ENCODE data around the gene LRRC17. TPM values are rescaled to one million over a fixed set of nuclear protein-coding genes. Genes with fewer than 3 reads are reported as not detected.
A peak's percentile ranks its signal among the peaks of the same experiment; 100 is the strongest.

Gene LRRC17
- total and polyA plus RNA-seq, 9 of the 15 experiments (the other 6 are each of a cell fraction or from before 2014, with no cell fraction given), result 0.03 to 0.18 (median 0.12) TPM; not detected in 5

- TF ChIP-seq MLX (CRISPR knock-in tag; conservative IDR thresholded peaks at IDR 0.05) (no peak), ZNF133 (CRISPR knock-in tag; IDR thresholded peaks at IDR 0.05) (no peak), NCOA6 (IDR thresholded peaks at IDR 0.05) (no peak), RBBP5 (IDR thresholded peaks at IDR 0.05; ENCODE audit: borderline replicate concordance, insufficient read depth, low read length, poor library complexity, severe bottlenecking) (peak; percentile 50), SP1 (CRISPR knock-in tag; IDR thresholded peaks at IDR 0.05) (0 out of 2 replicates have a peak, but pooled peaks have one; percentile 11), ZNF740 (CRISPR knock-in tag; IDR thresholded peaks at IDR 0.05) (no peak), ZNF740 (tag; IDR thresholded peaks at IDR 0.05) (no peak), ZNF764 (CRISPR knock-in tag; IDR thresholded peaks at IDR 0.05; ENCODE audit: low read depth) (no peak), ILK (tag; IDR thresholded peaks at IDR 0.05; ENCODE audit: borderline replicate concordance, low read depth) (no peak), ZNF282 (CRISPR knock-in tag; IDR thresholded peaks at IDR 0.05) (no peak), KAT2B (IDR thresholded peaks at IDR 0.05; ENCODE audit: low read depth, low read length) (no peak), SIRT6 (IDR thresholded peaks at IDR 0.05; ENCODE audit: low read depth, low read length) (no peak), ZNF280B (CRISPR knock-in tag; IDR thresholded peaks at IDR 0.05) (no peak), ZNF384 (IDR thresholded peaks at IDR 0.05; ENCODE audit: low read depth, low read length) (peak; percentile 66; the same call in 1 of the 2 replicates), JUN (IDR thresholded peaks at IDR 0.05; ENCODE audit: borderline replicate concordance, low read depth, low read length) (peak; percentile 96), JUN (CRISPR knock-in tag; IDR thresholded peaks at IDR 0.05; ENCODE audit: borderline replicate concordance) (no peak), BRD9 (IDR thresholded peaks at IDR 0.05; ENCODE audit: low read depth, partially characterized antibody) (peak; percentile 86), ZNF589 (CRISPR knock-in tag; IDR thresholded peaks at IDR 0.05; ENCODE audit: low read depth) (peak; percentile 87), TSC22D4 (tag; IDR thresholded peaks at IDR 0.05) (no peak), MAZ (CRISPR knock-in tag; conservative IDR thresholded peaks at IDR 0.05 in 1 of 2, IDR thresholded peaks at IDR 0.05 in 1 of 2) (no peak; a peak in 1 of 4 replicates), ATF4 (CRISPR knock-in tag; IDR thresholded peaks at IDR 0.05) (peak; percentile 62; the same call in 1 of the 2 replicates), MYBL2 (IDR thresholded peaks at IDR 0.05; ENCODE audit: low read depth) (peak; percentile 58; the same call in 1 of the 2 replicates), MYBL2 (CRISPR knock-in tag; IDR thresholded peaks at IDR 0.05; ENCODE audit: borderline replicate concordance) (no peak), NONO (IDR thresholded peaks at IDR 0.05; ENCODE audit: low read depth in 2 of 2, low read length in 1 of 2) (peak in 1 of 2 experiments; percentile 69; a peak in 1 of 4 replicates)
Observed at GRCh38 chr7:102992938-102993717, 80.3 kb downstream of the LRRC17 start (continued).
